ENCODE data around the gene PNRC2. TPM values are rescaled to one million over a fixed set of nuclear protein-coding genes. Genes with fewer than 3 reads are reported as not detected.

The PNRC2 gene
- total RNA-seq, 1 experiment from 2014 or later, result 59.0 TPM

- H3K27ac Mint-ChIP-seq (ENCODE audit: unreplicated experiment), result no peak overlapping the region
- intact Hi-C loops (cut with micrococcal nuclease; ENCODE audit: unreplicated experiment), result no loop called here
- no peak for DNase-seq
- CTCF ChIA-PET, result no interaction called here
- peaks cover 17% of the 10 kb centered on the region for H3K4me1 Mint-ChIP-seq (ENCODE audit: low read depth, unreplicated experiment)
- no peaks in the 10 kb centered on the region for H3K36me3 Mint-ChIP-seq (ENCODE audit: insufficient read depth, unreplicated experiment)
- no peak overlapping the region for H3K4me3 Mint-ChIP-seq (ENCODE audit: low read depth, unreplicated experiment)
- H3K27me3 Mint-ChIP-seq (ENCODE audit: unreplicated experiment), result no peaks in the 10 kb centered on the region
- BruUV-seq (replicated peaks), result no TSS peak
- TF ChIP-seq CTCF (IDR thresholded peaks at IDR 0.05; ENCODE audit: unreplicated experiment), result no peak
- H3K9me3 Mint-ChIP-seq (ENCODE audit: low read depth, unreplicated experiment), result no peaks in the 10 kb centered on the region
Measured at GRCh38 chr1:23999156-23999671, 39.6 kb downstream of the PNRC2 start.

GRCh38 chr1:24002695-24003094 is 43.1 kb downstream of the PNRC2 start:
- Mint-ChIP-seq H3K9me3 (ENCODE audit: low read depth, unreplicated experiment) (no peaks in the 10 kb centered on the region), H3K27me3 (ENCODE audit: unreplicated experiment) (no peaks in the 10 kb centered on the region), H3K36me3 (ENCODE audit: insufficient read depth, unreplicated experiment) (no peaks in the 10 kb centered on the region), H3K27ac (ENCODE audit: unreplicated experiment) (no peak overlapping the region), H3K4me1 (ENCODE audit: low read depth, unreplicated experiment) (peaks cover 17% of the 10 kb centered on the region), H3K4me3 (ENCODE audit: low read depth, unreplicated experiment) (no peak overlapping the region)
- DNase-seq, result no peak
- no TSS peak for BruUV-seq (replicated peaks)
- CTCF ChIA-PET, result interaction anchor here (0.7 kb wide), 1 partner anchor 49 kb away, joined by 3 read pairs; no protein-coding TSS in a partner anchor
- TF ChIP-seq CTCF (IDR thresholded peaks at IDR 0.05; ENCODE audit: unreplicated experiment), result no peak
- intact Hi-C loops (cut with micrococcal nuclease; ENCODE audit: unreplicated experiment), result no loop called here

- H3K36me3 Mint-ChIP-seq (ENCODE audit: insufficient read depth, unreplicated experiment), result no peaks in the 10 kb centered on the region
- TF ChIP-seq CTCF (IDR thresholded peaks at IDR 0.05; ENCODE audit: unreplicated experiment), result no peak
- no peak for DNase-seq
- no peaks in the 10 kb centered on the region for H3K27me3 Mint-ChIP-seq (ENCODE audit: unreplicated experiment)
- peaks cover 17% of the 10 kb centered on the region for H3K4me1 Mint-ChIP-seq (ENCODE audit: low read depth, unreplicated experiment)
- BruUV-seq (replicated peaks), result no TSS peak
- no peaks in the 10 kb centered on the region for H3K9me3 Mint-ChIP-seq (ENCODE audit: low read depth, unreplicated experiment)
- intact Hi-C loops (cut with micrococcal nuclease; ENCODE audit: unreplicated experiment), result no loop called here
- H3K27ac Mint-ChIP-seq (ENCODE audit: unreplicated experiment), result no peak overlapping the region
- CTCF ChIA-PET, result interaction anchor here (0.5 to 1.4 kb wide), 4 partner anchors 12 to 263 kb away, joined by 3 to 4 read pairs (median 3); no protein-coding TSS in a partner anchor
- no peak overlapping the region for H3K4me3 Mint-ChIP-seq (ENCODE audit: low read depth, unreplicated experiment)
Measured at GRCh38 chr1:24003331-24003972, 43.8 kb downstream of the PNRC2 start.

GRCh38 chr1:24004132-24004531 is 44.5 kb downstream of the PNRC2 start:
- intact Hi-C loops (cut with micrococcal nuclease; ENCODE audit: unreplicated experiment), result no loop called here
- CTCF ChIA-PET, result interaction anchor here (1.4 kb wide), 1 partner anchor 40 kb away, joined by 3 read pairs; no protein-coding TSS in a partner anchor
- H3K36me3 Mint-ChIP-seq (ENCODE audit: insufficient read depth, unreplicated experiment), result no peaks in the 10 kb centered on the region

More at GRCh38 chr1:24004132-24004531, 44.5 kb downstream of the PNRC2 start:
- DNase-seq, result no peak
- Mint-ChIP-seq H3K27me3 (ENCODE audit: unreplicated experiment) (no peaks in the 10 kb centered on the region), H3K9me3 (ENCODE audit: low read depth, unreplicated experiment) (no peaks in the 10 kb centered on the region), H3K4me1 (ENCODE audit: low read depth, unreplicated experiment) (peaks cover 16% of the 10 kb centered on the region), H3K4me3 (ENCODE audit: low read depth, unreplicated experiment) (no peak overlapping the region), H3K27ac (ENCODE audit: unreplicated experiment) (no peak overlapping the region)
- TF ChIP-seq CTCF (IDR thresholded peaks at IDR 0.05; ENCODE audit: unreplicated experiment), result no peak
- BruUV-seq (replicated peaks), result no TSS peak
